ENCODE measurements around the gene XXYLT1. TPM values are rescaled to one million over a fixed set of nuclear protein-coding genes. Genes with fewer than 3 reads are reported as not detected.
A peak's percentile ranks its signal among the peaks of the same experiment; 100 is the strongest.
"Not testable (repeated sequence)": the region's sequence is repeated elsewhere in the genome, so short reads cannot be mapped to it uniquely, and the experiment has no call there.

XXYLT1 gene
- polyA plus RNA-seq, 3 donors from 2014 or later = 5.3 to 15.7 (median 5.6) TPM

GRCh38 chr3:195113048-195113447, 157.9 kb downstream of the XXYLT1 start:
- Mint-ChIP-seq H3K4me3 (no peak overlapping the region), H3K36me3 (no peaks in the 10 kb centered on the region), H3K27me3 (ENCODE audit: low read depth in 3 of 3) (no peaks in the 10 kb centered on the region), H3K4me1 (peaks cover 0 to 2% of the 10 kb centered on the region in 2 donors), H3K27ac (no peak overlapping the region), H3K9me3 (no peaks in the 10 kb centered on the region)
- no peak for DNase-seq

GRCh38 chr3:195112361-195112791, 158.6 kb downstream of the XXYLT1 start:
- no peak for DNase-seq
- H3K27ac Mint-ChIP-seq = no peak overlapping the region
- no peak overlapping the region for H3K4me3 Mint-ChIP-seq
- no peaks in the 10 kb centered on the region for H3K27me3 Mint-ChIP-seq (ENCODE audit: low read depth in 3 of 3)
- peaks cover 0 to 2% of the 10 kb centered on the region in 2 donors for H3K4me1 Mint-ChIP-seq
- no peaks in the 10 kb centered on the region for H3K9me3 Mint-ChIP-seq
- no peaks in the 10 kb centered on the region for H3K36me3 Mint-ChIP-seq

GRCh38 chr3:195111766-195112165, 159.2 kb downstream of the XXYLT1 start:
- Mint-ChIP-seq H3K36me3 (no peaks in the 10 kb centered on the region), H3K27ac (no peak overlapping the region), H3K4me3 (no peak overlapping the region), H3K27me3 (ENCODE audit: low read depth in 3 of 3) (no peaks in the 10 kb centered on the region), H3K9me3 (no peaks in the 10 kb centered on the region), H3K4me1 (peaks cover 0 to 2% of the 10 kb centered on the region in 2 donors)
- DNase-seq = no peak

- no peak for DNase-seq
- no peaks in the 10 kb centered on the region for H3K9me3 Mint-ChIP-seq
- H3K27ac Mint-ChIP-seq = no peak overlapping the region
- peaks cover 3% of the 10 kb centered on the region in 2 donors for H3K4me1 Mint-ChIP-seq
- H3K4me3 Mint-ChIP-seq = no peak overlapping the region
- H3K36me3 Mint-ChIP-seq = no peaks in the 10 kb centered on the region
- peaks cover 0 to under 1% (median 0%) of the 10 kb centered on the region in 3 donors for H3K27me3 Mint-ChIP-seq (ENCODE audit: low read depth in 3 of 3)
Observed at GRCh38 chr3:195111319-195111705, 159.6 kb downstream of the XXYLT1 start.

- Mint-ChIP-seq H3K4me1 (peaks cover 5 to 8% of the 10 kb centered on the region in 2 donors), H3K4me3 (no peak overlapping the region), H3K27me3 (ENCODE audit: low read depth in 3 of 3) (peaks cover 0 to 4% (median 0%) of the 10 kb centered on the region in 3 donors), H3K9me3 (no peaks in the 10 kb centered on the region), H3K27ac (no peak overlapping the region), H3K36me3 (no peaks in the 10 kb centered on the region)
- DNase-seq = no peak
Observed at GRCh38 chr3:195110647-195111318, 160.2 kb downstream of the XXYLT1 start.

- Mint-ChIP-seq H3K36me3 (no peaks in the 10 kb centered on the region), H3K27ac (no peak overlapping the region), H3K27me3 (ENCODE audit: low read depth in 3 of 3) (peaks cover 0 to 4% (median 0%) of the 10 kb centered on the region in 3 donors), H3K9me3 (no peaks in the 10 kb centered on the region), H3K4me1 (peaks cover 5 to 8% of the 10 kb centered on the region in 2 donors), H3K4me3 (no peak overlapping the region)
- no peak for DNase-seq
Observed at GRCh38 chr3:195109098-195109657, 161.8 kb downstream of the XXYLT1 start.

GRCh38 chr3:195107593-195107992, 163.4 kb downstream of the XXYLT1 start:
- no peak overlapping the region for H3K4me3 Mint-ChIP-seq
- no peaks in the 10 kb centered on the region for H3K9me3 Mint-ChIP-seq
- H3K4me1 Mint-ChIP-seq = peaks cover 5 to 10% of the 10 kb centered on the region in 2 donors
- H3K27me3 Mint-ChIP-seq (ENCODE audit: low read depth in 3 of 3) = peaks cover 0 to 4% (median 3%) of the 10 kb centered on the region in 3 donors
- no peaks in the 10 kb centered on the region for H3K36me3 Mint-ChIP-seq
- H3K27ac Mint-ChIP-seq = no peak overlapping the region
- DNase-seq = no peak

GRCh38 chr3:195107031-195107430, 163.9 kb downstream of the XXYLT1 start:
- H3K27ac Mint-ChIP-seq; DNase-seq; H3K9me3 Mint-ChIP-seq; H3K27me3 Mint-ChIP-seq (ENCODE audit: low read depth in 3 of 3); H3K36me3 Mint-ChIP-seq; H3K4me3 Mint-ChIP-seq: not testable (repeated sequence)
- peaks cover 7 to 15% of the 10 kb centered on the region in 2 donors for H3K4me1 Mint-ChIP-seq

GRCh38 chr3:195106418-195106906, 164.5 kb downstream of the XXYLT1 start:
- Mint-ChIP-seq H3K4me1 (peaks cover 8 to 18% of the 10 kb centered on the region in 2 donors), H3K36me3 (no peaks in the 10 kb centered on the region), H3K27ac (no peak overlapping the region), H3K27me3 (ENCODE audit: low read depth in 3 of 3) (peaks cover 0 to 4% (median 3%) of the 10 kb centered on the region in 3 donors), H3K4me3 (peak overlapping the region in 4 of 5 donors; percentile 57 to 75 (median 68)), H3K9me3 (no peaks in the 10 kb centered on the region)
- DNase-seq = peak; percentile 66 to 76 (median 74)

GRCh38 chr3:195105841-195106417, 165.0 kb downstream of the XXYLT1 start:
- no peak overlapping the region for H3K27ac Mint-ChIP-seq

GRCh38 chr3:195105389-195105788, 165.6 kb downstream of the XXYLT1 start:
- Mint-ChIP-seq H3K4me3 (no peak overlapping the region), H3K27ac (no peak overlapping the region), H3K9me3 (no peaks in the 10 kb centered on the region), H3K27me3 (ENCODE audit: low read depth in 3 of 3) (peaks cover 0 to 4% (median 3%) of the 10 kb centered on the region in 3 donors), H3K4me1 (peaks cover 19 to 29% of the 10 kb centered on the region in 2 donors), H3K36me3 (no peaks in the 10 kb centered on the region)
- DNase-seq = no peak

More at GRCh38 chr3:195105841-195106417, 165.0 kb downstream of the XXYLT1 start:
- H3K4me1 Mint-ChIP-seq = peaks cover 13 to 23% of the 10 kb centered on the region in 2 donors
- H3K36me3 Mint-ChIP-seq = no peaks in the 10 kb centered on the region
- DNase-seq = no peak
- H3K9me3 Mint-ChIP-seq = no peaks in the 10 kb centered on the region
- H3K4me3 Mint-ChIP-seq = peak overlapping the region in 4 of 5 donors; percentile 57 to 75 (median 68)
- H3K27me3 Mint-ChIP-seq (ENCODE audit: low read depth in 3 of 3) = peaks cover 0 to 4% (median 3%) of the 10 kb centered on the region in 3 donors

- Mint-ChIP-seq H3K9me3 (no peaks in the 10 kb centered on the region), H3K4me3 (no peak overlapping the region), H3K27ac (no peak overlapping the region), H3K36me3 (no peaks in the 10 kb centered on the region), H3K4me1 (peaks cover 20 to 30% of the 10 kb centered on the region in 2 donors), H3K27me3 (ENCODE audit: low read depth in 3 of 3) (peaks cover 0 to 4% (median 3%) of the 10 kb centered on the region in 3 donors)
- no peak for DNase-seq
Observed at GRCh38 chr3:195104340-195104739, 166.6 kb downstream of the XXYLT1 start.

- Mint-ChIP-seq H3K27me3 (ENCODE audit: low read depth in 3 of 3) (peaks cover 0 to 4% (median 3%) of the 10 kb centered on the region in 3 donors), H3K36me3 (no peaks in the 10 kb centered on the region), H3K4me3 (no peak overlapping the region), H3K27ac (no peak overlapping the region), H3K4me1 (peaks cover 20 to 30% of the 10 kb centered on the region in 2 donors), H3K9me3 (no peaks in the 10 kb centered on the region)
- DNase-seq = no peak
Observed at GRCh38 chr3:195103623-195104022, 167.3 kb downstream of the XXYLT1 start.
